Astrocyte (in vitro differentiated cells and primary cell): Measurements from ENCODE around the gene RASSF6.

Experiments
- CTCF ChIP-seq: IDR thresholded peaks from 2 replicates; pipeline ENCODE4 v1.5.1; 2011; ENCODE audit warnings: low read depth, mild to moderate bottlenecking, inconsistent platforms, low read length, moderate library complexity; ENCODE audit not compliant: insufficient read depth
- EZH2 ChIP-seq: IDR thresholded peaks from 2 replicates; pipeline ENCODE4 v1.6.1; 2012; ENCODE audit warnings: mild to moderate bottlenecking, low read length, inconsistent platforms; ENCODE audit not compliant: insufficient read depth

DNA sequence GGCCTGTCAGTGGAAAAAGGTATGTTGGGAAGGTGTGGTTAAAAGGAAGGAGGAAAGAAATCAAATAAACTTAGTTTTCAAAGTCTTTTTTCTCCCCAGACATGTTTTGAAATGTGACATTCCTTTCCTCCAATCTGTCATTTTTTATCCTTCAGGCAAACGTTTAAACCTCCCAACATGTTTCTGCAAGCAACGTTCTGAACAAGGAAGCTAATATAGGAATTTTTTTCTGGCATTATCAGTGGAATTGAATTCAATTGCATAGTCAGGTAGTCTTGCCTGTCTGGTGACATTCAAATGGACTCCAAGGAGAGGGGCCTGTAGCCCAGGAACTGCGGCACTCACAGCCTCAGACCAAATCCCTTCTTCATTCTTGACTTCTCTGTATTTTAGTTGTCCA lies 30.0 kb upstream of the RASSF6 start:
- TF ChIP-seq CTCF, result no peak
- no peak for TF ChIP-seq EZH2
